ENCODE measurements around the gene OGFOD2.
"Not testable (repeated sequence)": the region's sequence is repeated elsewhere in the genome, so short reads cannot be mapped to it uniquely, and the experiment has no call there.

The OGFOD2 gene

DNA sequence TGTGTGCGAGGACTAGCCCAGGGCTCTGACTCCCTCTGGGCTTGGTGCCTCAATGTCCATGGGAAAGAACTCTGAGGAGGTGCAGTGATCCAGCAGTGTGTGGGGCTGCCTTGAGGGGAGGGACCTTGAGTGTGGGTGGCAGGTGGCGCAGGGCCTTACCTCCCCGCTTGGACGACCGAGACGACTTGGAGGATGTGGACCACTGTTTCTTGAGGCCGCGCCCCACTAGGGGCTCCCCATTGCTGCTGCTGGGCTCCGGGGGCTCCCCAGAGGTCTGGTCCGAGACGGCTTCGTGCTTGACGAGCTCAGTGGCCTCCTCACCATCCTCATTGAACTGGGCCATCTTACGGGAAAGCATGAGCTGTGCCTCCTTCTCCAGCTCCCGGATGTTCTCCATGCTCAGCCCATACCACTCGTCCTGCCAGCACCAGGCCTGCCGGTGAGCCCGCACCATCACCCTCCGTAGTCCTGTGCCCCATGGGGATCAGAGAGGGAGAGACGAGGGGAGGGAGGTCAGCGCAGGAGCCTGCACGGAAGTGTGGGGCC, 30.1 kb downstream of the OGFOD2 start:
- no peak for DNase-seq

DNA sequence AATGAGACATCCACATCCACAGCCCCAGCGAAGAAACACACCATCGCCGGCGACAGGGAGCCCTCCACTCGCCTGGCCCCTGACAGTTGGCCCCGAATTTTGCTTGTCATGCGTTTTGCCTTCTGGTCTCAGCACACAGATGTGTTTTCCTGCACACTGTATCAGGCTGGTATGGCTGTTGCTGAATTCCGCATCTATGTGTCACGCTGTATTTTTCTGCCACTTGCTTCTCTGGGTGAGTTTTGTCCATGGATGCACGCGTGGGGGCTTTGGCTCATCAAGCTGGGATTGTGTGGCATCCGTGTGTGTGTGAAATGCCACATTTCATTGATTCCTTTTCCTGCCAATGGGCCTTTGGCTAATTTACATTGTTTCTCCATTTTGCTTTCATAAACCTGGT, 31.9 kb downstream of the OGFOD2 start:
- DNase-seq, result no peak

DNA sequence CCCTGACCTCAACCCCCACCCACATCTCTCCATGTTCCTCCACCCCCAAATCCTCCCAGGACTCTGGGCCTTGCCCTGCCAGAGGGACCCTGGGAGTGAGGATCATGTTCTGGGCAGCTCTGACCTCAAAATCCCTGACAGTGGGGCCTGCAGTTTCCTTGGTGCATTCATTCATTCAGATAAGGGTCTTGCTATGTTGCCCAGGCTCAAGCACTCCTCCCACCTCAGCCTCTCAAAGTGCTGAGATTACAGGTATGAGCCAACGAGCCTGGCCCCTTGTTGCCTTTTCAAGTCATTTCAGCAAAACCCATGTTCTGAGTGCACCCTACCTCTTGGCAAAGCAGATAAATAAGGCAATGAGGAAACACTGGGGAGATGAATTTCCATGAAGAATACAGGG, 35.1 kb downstream of the OGFOD2 start:
- no peak for DNase-seq

- no peak for DNase-seq
Measured at GRCh38 chr12:123010681-123011080, 35.6 kb downstream of the OGFOD2 start.

- DNase-seq, result no peak
Measured at GRCh38 chr12:123011701-123012100, 36.7 kb downstream of the OGFOD2 start.

DNA sequence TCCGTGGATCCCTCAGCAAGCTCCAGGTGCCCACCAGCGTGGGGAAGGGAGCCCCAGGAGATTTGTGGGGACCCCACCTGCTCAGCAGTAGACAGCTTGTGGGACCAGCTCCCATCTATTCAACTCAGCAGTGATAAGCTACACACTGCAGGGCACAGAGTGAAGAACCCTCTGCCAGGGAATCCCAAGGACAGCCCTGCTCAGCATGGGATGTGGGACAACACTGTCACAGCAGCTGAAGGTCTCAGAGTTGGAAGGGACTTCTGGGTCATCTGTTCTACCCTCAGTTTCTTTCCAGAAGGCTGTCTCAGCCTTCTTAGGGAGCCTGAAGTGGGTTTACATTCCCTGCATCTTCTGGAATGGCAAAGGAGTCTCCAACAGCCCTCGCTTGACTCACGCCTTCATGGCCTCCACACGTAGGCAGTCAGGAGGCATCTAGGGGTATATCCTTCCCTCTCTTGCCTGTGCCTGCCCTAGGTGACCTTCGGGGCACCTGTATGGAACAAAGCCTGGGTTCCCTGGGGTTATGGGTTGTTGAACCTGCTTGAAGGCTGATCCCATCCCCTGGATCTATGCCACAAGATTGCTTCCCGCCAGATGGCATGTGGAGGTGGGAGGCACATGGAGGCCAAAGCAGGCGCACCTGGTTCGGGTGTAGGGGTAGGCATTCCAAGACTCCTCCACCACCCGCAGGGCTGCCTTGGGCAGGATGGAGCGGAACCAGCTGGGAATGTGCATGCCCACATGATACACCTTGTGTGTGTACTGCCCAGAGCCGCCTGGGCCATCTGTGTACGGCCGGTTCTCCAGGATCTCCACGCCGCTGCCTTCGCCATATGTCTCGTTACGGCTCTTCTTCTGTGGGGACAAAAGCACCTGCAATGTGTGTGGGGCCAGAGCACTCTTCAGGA, 38.4 kb downstream of the OGFOD2 start:
- DNase-seq, result no peak

DNA sequence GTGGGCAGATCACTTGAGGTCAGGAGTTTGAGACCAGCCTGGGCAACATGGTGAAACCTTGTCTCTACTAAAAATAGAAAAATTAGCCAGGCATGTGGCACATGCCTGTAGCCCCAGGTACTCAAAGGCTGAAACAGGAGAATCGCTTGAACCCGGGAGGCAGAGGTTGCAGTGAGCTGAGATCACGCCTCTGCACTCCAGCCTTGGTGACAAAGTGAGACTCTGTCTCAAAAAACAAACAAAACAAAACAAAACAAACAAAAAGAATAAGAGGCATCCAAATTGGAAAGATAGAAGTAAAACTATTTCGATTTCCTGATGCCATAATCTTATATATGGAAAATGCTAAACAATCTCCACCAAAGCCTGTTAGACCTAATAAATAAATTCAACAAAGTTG, 39.4 kb downstream of the OGFOD2 start:
- not testable (repeated sequence) for DNase-seq

- DNase-seq, result no peak
Measured at GRCh38 chr12:123017753-123018152, 42.7 kb downstream of the OGFOD2 start.

DNA sequence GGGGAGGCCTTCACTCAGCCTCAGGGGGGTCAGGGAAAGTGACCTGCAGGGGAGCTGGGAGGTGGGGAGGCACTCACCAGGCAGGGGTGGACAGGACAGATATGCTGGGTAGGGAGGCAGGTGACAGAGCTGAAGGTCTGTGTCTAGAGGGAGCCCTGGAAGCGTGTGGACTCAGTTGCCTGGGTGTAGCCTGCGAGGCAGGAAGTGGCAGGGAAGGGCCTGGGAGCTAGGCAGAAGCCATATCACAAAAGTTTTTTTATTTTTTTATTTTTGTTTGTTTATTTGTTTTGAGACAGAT, 44.7 kb downstream of the OGFOD2 start:
- DNase-seq, result no peak

- DNase-seq, result no peak
Measured at GRCh38 chr12:123021688-123022604, 46.9 kb downstream of the OGFOD2 start.

- no peak for DNase-seq
Measured at GRCh38 chr12:123022846-123023245, 47.8 kb downstream of the OGFOD2 start.

- no peak for DNase-seq
Measured at GRCh38 chr12:123024819-123025391, 49.9 kb downstream of the OGFOD2 start.

- DNase-seq, result no peak
Measured at GRCh38 chr12:123026094-123026853, 51.2 kb downstream of the OGFOD2 start.

DNA sequence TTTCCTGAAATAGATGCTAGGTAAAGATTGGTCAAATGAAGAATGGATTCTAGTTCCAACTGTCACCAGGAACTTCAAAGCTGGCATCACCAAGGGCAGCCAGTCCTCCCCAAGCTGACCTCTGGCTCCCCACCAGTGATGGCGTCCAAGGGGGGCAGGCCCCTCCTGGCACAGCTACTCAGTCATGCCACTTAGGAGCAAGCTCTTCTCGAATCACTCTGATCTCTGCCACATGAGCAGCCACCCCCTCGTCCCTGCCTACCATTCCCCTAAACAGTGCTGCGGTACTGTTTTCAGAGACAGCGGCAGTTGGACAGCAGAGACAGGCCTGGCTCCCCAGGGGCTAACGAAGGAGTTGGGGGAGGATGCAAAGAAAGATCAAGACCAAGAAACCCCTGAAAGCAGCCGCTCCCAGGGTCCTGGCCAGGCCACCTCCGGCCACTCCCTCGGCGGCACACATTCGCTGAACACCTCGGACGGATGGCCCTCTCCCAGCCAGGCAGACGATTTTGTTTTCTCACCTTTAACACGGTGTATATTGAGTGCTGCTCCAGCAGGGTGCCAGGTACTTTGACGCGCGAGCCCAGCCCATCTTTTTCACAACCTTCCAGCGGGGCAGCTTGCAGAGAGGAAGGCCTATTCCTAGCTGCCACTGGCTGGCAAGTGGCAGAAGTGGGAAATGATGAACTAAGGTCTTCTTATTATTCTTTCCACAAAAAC, 52.8 kb downstream of the OGFOD2 start:
- no peak for DNase-seq

DNA sequence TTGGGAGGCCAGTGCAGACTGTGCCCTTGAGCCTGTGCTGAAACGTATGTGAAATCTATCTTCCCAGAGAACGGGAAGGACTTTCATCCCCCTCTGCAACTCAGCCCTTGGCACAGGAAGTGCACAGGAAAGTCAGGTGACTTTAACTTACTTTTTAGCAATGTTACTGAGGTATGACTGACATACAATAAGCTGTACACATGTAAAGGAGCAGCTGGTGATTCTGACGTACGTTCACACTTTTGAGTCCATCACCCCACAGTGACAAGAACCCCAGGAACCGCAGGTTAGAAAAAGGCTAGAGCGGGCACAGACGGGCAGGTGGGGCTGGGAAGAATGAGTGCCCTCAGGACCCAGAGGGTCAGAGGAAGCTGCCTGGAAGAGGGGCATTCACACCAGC, 53.4 kb downstream of the OGFOD2 start:
- DNase-seq, result no peak

DNA sequence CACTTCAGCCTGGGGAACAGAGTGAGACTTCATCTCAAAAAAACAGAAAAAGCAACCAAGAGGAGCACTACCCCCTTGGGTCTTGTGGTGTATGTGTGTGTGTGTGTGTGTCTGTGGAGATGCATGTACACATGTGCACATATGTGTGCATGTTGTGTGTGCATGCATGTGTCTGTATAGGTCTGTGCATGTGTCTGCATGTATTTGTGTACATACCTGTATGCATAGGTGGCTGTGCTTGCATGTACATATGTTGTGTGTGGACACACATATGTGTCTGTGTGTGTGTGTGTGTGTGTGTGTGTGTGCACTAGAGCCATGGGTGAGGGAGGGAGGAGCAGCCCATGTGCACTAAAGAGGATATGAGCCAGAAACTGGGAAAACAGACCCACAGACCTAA, 54.5 kb downstream of the OGFOD2 start:
- no peak for DNase-seq
